ENCODE data around the gene COX6B2. TPM values are rescaled to one million over a fixed set of nuclear protein-coding genes. Genes with fewer than 3 reads are reported as not detected.

The COX6B2 gene
- total and polyA plus RNA-seq, 2 of the 8 experiments (the other 6 are each of a cell fraction or from before 2014, with no cell fraction given) = 4.9 to 6.4 TPM

DNA sequence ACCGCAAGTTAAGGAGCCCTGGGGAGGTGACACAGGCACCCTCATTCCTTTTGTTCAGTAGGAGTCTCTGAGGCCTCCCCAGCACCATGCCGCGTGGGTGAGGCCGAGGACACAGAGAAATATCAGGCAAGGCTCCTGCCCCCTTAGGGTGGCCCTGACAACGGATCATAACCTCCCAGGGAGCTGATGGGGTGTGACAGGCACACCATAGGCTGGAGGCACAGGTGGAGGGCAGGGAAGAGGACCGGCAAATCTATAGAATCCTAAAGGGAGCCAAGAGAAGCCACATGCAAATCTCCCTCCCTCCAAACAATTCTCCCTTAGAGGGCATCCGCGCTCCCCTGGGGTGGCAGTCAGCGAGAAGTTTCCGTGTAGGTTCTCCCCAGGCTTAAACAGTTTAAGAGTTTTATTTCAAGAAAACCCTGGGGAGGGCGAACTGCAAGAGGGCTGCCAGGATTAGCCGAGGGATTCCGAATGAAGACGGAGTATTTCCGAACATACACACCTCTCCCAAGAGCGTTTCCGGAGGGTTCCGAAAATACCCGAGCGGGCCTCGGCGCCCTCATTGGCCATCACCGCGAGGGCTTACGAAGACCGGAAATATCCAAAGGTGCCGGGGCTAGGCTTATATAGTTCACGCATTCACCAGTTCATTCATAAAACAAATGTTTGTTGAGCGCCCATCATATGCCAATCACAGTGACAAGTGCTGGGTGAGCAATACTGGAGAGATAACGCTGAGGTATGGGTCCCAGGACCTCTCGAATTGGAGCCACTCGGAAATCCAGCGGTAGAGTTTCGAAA is 30.6 kb upstream of the COX6B2 start (continued):
- TF ChIP-seq, protein P1, sequence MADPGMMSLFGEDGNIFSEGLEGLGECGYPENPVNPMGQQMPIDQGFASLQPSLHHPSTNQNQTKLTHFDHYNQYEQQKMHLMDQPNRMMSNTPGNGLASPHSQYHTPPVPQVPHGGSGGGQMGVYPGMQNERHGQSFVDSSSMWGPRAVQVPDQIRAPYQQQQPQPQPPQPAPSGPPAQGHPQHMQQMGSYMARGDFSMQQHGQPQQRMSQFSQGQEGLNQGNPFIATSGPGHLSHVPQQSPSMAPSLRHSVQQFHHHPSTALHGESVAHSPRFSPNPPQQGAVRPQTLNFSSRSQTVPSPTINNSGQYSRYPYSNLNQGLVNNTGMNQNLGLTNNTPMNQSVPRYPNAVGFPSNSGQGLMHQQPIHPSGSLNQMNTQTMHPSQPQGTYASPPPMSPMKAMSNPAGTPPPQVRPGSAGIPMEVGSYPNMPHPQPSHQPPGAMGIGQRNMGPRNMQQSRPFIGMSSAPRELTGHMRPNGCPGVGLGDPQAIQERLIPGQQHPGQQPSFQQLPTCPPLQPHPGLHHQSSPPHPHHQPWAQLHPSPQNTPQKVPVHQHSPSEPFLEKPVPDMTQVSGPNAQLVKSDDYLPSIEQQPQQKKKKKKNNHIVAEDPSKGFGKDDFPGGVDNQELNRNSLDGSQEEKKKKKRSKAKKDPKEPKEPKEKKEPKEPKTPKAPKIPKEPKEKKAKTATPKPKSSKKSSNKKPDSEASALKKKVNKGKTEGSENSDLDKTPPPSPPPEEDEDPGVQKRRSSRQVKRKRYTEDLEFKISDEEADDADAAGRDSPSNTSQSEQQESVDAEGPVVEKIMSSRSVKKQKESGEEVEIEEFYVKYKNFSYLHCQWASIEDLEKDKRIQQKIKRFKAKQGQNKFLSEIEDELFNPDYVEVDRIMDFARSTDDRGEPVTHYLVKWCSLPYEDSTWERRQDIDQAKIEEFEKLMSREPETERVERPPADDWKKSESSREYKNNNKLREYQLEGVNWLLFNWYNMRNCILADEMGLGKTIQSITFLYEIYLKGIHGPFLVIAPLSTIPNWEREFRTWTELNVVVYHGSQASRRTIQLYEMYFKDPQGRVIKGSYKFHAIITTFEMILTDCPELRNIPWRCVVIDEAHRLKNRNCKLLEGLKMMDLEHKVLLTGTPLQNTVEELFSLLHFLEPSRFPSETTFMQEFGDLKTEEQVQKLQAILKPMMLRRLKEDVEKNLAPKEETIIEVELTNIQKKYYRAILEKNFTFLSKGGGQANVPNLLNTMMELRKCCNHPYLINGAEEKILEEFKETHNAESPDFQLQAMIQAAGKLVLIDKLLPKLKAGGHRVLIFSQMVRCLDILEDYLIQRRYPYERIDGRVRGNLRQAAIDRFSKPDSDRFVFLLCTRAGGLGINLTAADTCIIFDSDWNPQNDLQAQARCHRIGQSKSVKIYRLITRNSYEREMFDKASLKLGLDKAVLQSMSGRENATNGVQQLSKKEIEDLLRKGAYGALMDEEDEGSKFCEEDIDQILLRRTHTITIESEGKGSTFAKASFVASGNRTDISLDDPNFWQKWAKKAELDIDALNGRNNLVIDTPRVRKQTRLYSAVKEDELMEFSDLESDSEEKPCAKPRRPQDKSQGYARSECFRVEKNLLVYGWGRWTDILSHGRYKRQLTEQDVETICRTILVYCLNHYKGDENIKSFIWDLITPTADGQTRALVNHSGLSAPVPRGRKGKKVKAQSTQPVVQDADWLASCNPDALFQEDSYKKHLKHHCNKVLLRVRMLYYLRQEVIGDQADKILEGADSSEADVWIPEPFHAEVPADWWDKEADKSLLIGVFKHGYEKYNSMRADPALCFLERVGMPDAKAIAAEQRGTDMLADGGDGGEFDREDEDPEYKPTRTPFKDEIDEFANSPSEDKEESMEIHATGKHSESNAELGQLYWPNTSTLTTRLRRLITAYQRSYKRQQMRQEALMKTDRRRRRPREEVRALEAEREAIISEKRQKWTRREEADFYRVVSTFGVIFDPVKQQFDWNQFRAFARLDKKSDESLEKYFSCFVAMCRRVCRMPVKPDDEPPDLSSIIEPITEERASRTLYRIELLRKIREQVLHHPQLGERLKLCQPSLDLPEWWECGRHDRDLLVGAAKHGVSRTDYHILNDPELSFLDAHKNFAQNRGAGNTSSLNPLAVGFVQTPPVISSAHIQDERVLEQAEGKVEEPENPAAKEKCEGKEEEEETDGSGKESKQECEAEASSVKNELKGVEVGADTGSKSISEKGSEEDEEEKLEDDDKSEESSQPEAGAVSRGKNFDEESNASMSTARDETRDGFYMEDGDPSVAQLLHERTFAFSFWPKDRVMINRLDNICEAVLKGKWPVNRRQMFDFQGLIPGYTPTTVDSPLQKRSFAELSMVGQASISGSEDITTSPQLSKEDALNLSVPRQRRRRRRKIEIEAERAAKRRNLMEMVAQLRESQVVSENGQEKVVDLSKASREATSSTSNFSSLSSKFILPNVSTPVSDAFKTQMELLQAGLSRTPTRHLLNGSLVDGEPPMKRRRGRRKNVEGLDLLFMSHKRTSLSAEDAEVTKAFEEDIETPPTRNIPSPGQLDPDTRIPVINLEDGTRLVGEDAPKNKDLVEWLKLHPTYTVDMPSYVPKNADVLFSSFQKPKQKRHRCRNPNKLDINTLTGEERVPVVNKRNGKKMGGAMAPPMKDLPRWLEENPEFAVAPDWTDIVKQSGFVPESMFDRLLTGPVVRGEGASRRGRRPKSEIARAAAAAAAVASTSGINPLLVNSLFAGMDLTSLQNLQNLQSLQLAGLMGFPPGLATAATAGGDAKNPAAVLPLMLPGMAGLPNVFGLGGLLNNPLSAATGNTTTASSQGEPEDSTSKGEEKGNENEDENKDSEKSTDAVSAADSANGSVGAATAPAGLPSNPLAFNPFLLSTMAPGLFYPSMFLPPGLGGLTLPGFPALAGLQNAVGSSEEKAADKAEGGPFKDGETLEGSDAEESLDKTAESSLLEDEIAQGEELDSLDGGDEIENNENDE (IDR thresholded peaks at IDR 0.05; ENCODE audit: insufficient replicate concordance, low read length) = no peak

Measured in H1 (cell line).